ENCODE data around the gene SGCG.
A peak's percentile ranks its signal among the peaks of the same experiment; 100 is the strongest.

The SGCG gene

DNA sequence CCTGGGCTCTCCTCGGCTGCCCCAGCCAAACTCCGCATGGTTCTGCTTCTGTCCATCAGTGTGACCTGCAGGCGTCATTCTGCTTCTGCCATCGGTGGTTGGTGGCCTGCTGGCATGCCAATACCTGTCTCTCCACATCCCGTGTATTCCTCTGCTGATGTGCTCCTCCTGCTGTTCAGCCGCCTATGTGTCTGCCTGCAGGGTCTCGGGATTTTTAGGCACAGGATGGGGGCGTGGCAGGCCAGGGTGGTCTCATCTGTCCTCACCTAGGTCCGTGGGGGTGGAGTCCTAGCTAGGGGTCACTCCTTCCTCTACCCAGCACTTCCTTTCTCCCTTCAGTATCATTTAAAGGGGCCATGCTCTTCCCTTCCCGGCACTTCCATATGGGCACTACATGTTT, 33.0 kb upstream of the SGCG start:
- no peaks in the 10 kb centered on the region for H3K79me2 ChIP-seq (ENCODE audit: control insufficient read depth, insufficient read depth, low read length, poor library complexity)
- H2BK120ac ChIP-seq (ENCODE audit: insufficient read depth, low read length, poor library complexity): no peak overlapping the region
- no peak overlapping the region for H4K91ac ChIP-seq (ENCODE audit: low read depth, low read length)
- H3K4me2 ChIP-seq (ENCODE audit: low read length): no peak overlapping the region
- H3K79me1 ChIP-seq (ENCODE audit: low read length): no peaks in the 10 kb centered on the region
- no peak overlapping the region for H2AFZ ChIP-seq (ENCODE audit: insufficient read depth, low read length, poor library complexity)
- H3K18ac ChIP-seq (ENCODE audit: low read length): no peak overlapping the region
- no peak overlapping the region for H3K9ac ChIP-seq (ENCODE audit: low read length)
- no peak overlapping the region for H2AK5ac ChIP-seq (ENCODE audit: low read length)
- no peaks in the 10 kb centered on the region for H3K9me3 ChIP-seq (ENCODE audit: insufficient read depth, low read depth, low read length)
- H3K27ac ChIP-seq (ENCODE audit: low read depth, low read length): no peak overlapping the region
- H3K14ac ChIP-seq (ENCODE audit: low read length): no peak overlapping the region
- no peak overlapping the region for H3K4ac ChIP-seq (ENCODE audit: low read depth, low read length)
- no peaks in the 10 kb centered on the region for H3K27me3 ChIP-seq (ENCODE audit: insufficient read depth, low read length)
- H4K12ac ChIP-seq (ENCODE audit: low read depth, low read length): peak overlapping the region; percentile 7
- DNase-seq: no peak
- no peaks in the 10 kb centered on the region for H3K4me1 ChIP-seq (ENCODE audit: control insufficient read depth in 1 of 2, insufficient read depth in 2 of 2, low read length in 2 of 2)
- no CpG with 5 or more reads among the region's 10 CpGs for WGBS (ENCODE audit: extremely low coverage, insufficient coverage, insufficient read length)
- no peak overlapping the region for H2BK12ac ChIP-seq (ENCODE audit: low read length)
- no peak overlapping the region for H3K4me3 ChIP-seq (ENCODE audit: low read depth, low read length)
- no peak overlapping the region for H3K23ac ChIP-seq (ENCODE audit: low read length)
- no peak overlapping the region for H2BK5ac ChIP-seq (ENCODE audit: low read depth, low read length, poor library complexity)
- H4K8ac ChIP-seq (ENCODE audit: low read depth, low read length): no peak overlapping the region
- no peaks in the 10 kb centered on the region for H3K36me3 ChIP-seq (ENCODE audit: control insufficient read depth in 1 of 2, insufficient read depth in 2 of 2, low read length in 2 of 2)

DNA sequence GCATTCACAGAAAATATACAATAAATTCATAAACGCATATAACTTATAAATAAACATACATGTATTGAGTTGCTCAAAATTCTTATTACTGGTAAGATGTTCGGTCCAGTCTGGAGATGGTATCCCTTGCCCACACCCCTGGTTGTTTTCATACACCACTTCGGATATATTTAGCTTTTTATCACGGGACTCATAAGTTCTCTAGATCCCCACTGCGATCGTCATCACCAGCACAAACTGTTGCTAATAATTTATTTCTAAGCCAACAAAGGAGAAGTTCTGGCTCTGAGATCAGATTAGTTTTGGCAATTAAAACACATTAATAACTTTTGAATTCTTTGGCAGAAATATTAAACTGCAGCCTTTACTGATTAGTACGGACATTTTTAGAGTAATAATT, 23.0 kb upstream of the SGCG start:
- H3K9me3 ChIP-seq (ENCODE audit: insufficient read depth, low read depth, low read length): no peaks in the 10 kb centered on the region
- no peaks in the 10 kb centered on the region for H3K27me3 ChIP-seq (ENCODE audit: insufficient read depth, low read length)
- H3K36me3 ChIP-seq (ENCODE audit: control insufficient read depth in 1 of 2, insufficient read depth in 2 of 2, low read length in 2 of 2): no peaks in the 10 kb centered on the region
- no peak overlapping the region for H3K4me2 ChIP-seq (ENCODE audit: low read length)
- H3K4ac ChIP-seq (ENCODE audit: low read depth, low read length): no peak overlapping the region
- no peak overlapping the region for H3K4me3 ChIP-seq (ENCODE audit: low read depth, low read length)
- H4K91ac ChIP-seq (ENCODE audit: low read depth, low read length): no peak overlapping the region
- no peak overlapping the region for H2AFZ ChIP-seq (ENCODE audit: insufficient read depth, low read length, poor library complexity)
- no peak for DNase-seq
- H3K79me1 ChIP-seq (ENCODE audit: low read length): peaks cover 2% of the 10 kb centered on the region
- H3K23ac ChIP-seq (ENCODE audit: low read length): no peak overlapping the region
- H2BK12ac ChIP-seq (ENCODE audit: low read length): no peak overlapping the region
- no peak overlapping the region for H3K18ac ChIP-seq (ENCODE audit: low read length)
- H3K14ac ChIP-seq (ENCODE audit: low read length): no peak overlapping the region
- H2AK5ac ChIP-seq (ENCODE audit: low read length): no peak overlapping the region
- no peak overlapping the region for H4K12ac ChIP-seq (ENCODE audit: low read depth, low read length)
- H4K8ac ChIP-seq (ENCODE audit: low read depth, low read length): no peak overlapping the region
- peaks cover 0 to 8% of the 10 kb centered on the region in 2 experiments for H3K4me1 ChIP-seq (ENCODE audit: control insufficient read depth in 1 of 2, insufficient read depth in 2 of 2, low read length in 2 of 2)
- no peak overlapping the region for H3K9ac ChIP-seq (ENCODE audit: low read length)
- no peak overlapping the region for H3K27ac ChIP-seq (ENCODE audit: low read depth, low read length)
- WGBS (ENCODE audit: extremely low coverage, insufficient coverage, insufficient read length): no CpG with 5 or more reads among the region's 7 CpGs
- no peak overlapping the region for H2BK5ac ChIP-seq (ENCODE audit: low read depth, low read length, poor library complexity)
- peaks cover 1% of the 10 kb centered on the region for H3K79me2 ChIP-seq (ENCODE audit: control insufficient read depth, insufficient read depth, low read length, poor library complexity)
- no peak overlapping the region for H2BK120ac ChIP-seq (ENCODE audit: insufficient read depth, low read length, poor library complexity)

DNA sequence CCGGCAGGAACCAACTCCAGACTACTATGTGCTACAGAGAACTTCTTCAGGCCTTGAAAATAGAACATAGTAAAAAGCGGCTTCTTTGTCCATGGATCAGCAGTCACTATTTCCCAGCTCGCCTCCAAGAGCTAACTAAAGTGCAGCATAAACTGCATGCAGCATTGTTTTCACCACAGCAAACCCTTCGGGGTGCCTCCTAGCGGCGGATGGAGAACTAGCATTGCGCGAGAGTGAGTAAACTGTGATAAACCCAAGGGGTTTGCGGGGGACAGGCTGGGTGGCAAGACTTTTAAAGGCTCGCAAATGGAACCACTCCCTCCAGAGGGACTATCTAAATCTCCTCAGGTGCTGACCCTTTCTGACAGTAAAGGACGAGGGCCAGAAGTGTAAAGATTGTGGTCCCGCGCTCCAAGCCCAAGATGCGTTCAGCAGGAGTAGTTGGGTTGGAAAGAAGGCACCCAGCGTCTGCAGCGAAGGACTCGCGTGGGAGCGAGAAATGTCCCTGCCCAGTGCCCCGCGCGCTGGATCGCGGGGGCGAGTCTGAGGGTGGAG, 21.5 kb upstream of the SGCG start:
- Histone ChIP-seq H3K27me3 (ENCODE audit: insufficient read depth, low read length) (no peaks in the 10 kb centered on the region), H3K4me1 (ENCODE audit: control insufficient read depth in 1 of 2, insufficient read depth in 2 of 2, low read length in 2 of 2) (peaks cover 0 to 8% of the 10 kb centered on the region in 2 experiments), H3K9me3 (ENCODE audit: insufficient read depth, low read depth, low read length) (no peaks in the 10 kb centered on the region), H3K4me2 (ENCODE audit: low read length) (peak overlapping the region; percentile 89), H4K8ac (ENCODE audit: low read depth, low read length) (peak overlapping the region; percentile 64), H3K79me1 (ENCODE audit: low read length) (peaks cover 2% of the 10 kb centered on the region), H3K18ac (ENCODE audit: low read length) (no peak overlapping the region), H2AK5ac (ENCODE audit: low read length) (no peak overlapping the region), H3K4me3 (ENCODE audit: low read depth, low read length) (peak overlapping the region; percentile 72), H4K91ac (ENCODE audit: low read depth, low read length) (no peak overlapping the region), H3K23ac (ENCODE audit: low read length) (no peak overlapping the region), H4K12ac (ENCODE audit: low read depth, low read length) (no peak overlapping the region), H3K4ac (ENCODE audit: low read depth, low read length) (no peak overlapping the region), H3K79me2 (ENCODE audit: control insufficient read depth, insufficient read depth, low read length, poor library complexity) (peaks cover 1% of the 10 kb centered on the region), H3K36me3 (ENCODE audit: control insufficient read depth in 1 of 2, insufficient read depth in 2 of 2, low read length in 2 of 2) (no peaks in the 10 kb centered on the region), H3K14ac (ENCODE audit: low read length) (no peak overlapping the region), H2BK12ac (ENCODE audit: low read length) (no peak overlapping the region), H3K27ac (ENCODE audit: low read depth, low read length) (no peak overlapping the region), H2BK5ac (ENCODE audit: low read depth, low read length, poor library complexity) (no peak overlapping the region), H2AFZ (ENCODE audit: insufficient read depth, low read length, poor library complexity) (peak overlapping the region; percentile 92), H3K9ac (ENCODE audit: low read length) (no peak overlapping the region), H2BK120ac (ENCODE audit: insufficient read depth, low read length, poor library complexity) (no peak overlapping the region)
- no CpG with 5 or more reads among the region's 25 CpGs for WGBS (ENCODE audit: extremely low coverage, insufficient coverage, insufficient read length)
- peak in 1 of 2 donors; percentile 26 for DNase-seq

DNA sequence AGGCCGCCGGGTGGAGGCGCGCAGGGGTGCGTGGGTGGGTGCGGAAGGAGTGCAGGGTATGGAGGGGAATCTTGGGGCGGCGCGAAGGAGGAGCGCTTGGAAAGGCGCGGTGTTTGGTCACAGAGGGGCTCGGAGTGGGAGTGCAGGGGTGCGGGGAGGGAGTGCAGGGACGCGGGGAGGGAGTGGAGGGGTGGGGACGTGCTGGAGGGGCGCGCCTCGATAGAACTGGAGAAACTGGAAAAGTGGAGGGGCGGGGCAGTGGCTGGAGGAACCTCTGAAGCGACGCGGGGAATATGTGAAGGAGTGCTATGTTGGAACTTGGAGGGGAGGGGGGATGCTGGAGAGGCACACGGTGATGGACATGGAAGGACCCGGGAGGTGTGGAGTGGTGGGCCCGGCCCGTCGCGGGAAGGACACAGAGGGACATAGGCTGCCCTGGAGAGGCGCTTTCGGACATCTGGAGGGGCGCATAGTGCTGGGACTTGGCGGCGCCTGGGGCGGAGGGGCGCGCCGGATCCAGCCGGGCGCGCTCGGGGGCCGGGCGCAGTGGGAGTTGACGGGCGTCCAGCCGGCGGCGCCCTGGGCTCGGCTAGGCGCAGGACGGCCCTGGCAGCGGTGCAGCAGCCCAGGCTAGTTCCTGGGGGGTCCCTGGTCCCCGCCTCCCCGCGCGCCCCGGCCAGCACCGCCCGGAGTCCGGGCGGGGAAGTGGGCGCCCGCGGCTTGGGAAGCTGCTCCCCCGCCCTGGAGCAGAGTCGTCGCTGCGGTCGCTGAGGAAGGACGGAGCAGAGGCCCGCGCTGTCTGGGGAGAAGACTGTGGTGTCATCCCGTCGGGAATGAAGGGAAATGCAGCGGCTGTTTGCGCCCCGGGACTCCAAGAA, 20.8 kb upstream of the SGCG start:
- Histone ChIP-seq H3K4me3 (ENCODE audit: low read depth, low read length) (peak overlapping the region; percentile 72), H4K12ac (ENCODE audit: low read depth, low read length) (peak overlapping the region; percentile 8), H3K27me3 (ENCODE audit: insufficient read depth, low read length) (no peaks in the 10 kb centered on the region), H3K27ac (ENCODE audit: low read depth, low read length) (no peak overlapping the region), H3K9ac (ENCODE audit: low read length) (peak overlapping the region; percentile 24), H3K79me2 (ENCODE audit: control insufficient read depth, insufficient read depth, low read length, poor library complexity) (peaks cover 1% of the 10 kb centered on the region), H3K4me2 (ENCODE audit: low read length) (peak overlapping the region; percentile 89), H3K18ac (ENCODE audit: low read length) (no peak overlapping the region), H2BK5ac (ENCODE audit: low read depth, low read length, poor library complexity) (no peak overlapping the region), H3K4me1 (ENCODE audit: control insufficient read depth in 1 of 2, insufficient read depth in 2 of 2, low read length in 2 of 2) (peaks cover 0 to 8% of the 10 kb centered on the region in 2 experiments), H2AFZ (ENCODE audit: insufficient read depth, low read length, poor library complexity) (peak overlapping the region; percentile 92), H2AK5ac (ENCODE audit: low read length) (no peak overlapping the region), H3K36me3 (ENCODE audit: control insufficient read depth in 1 of 2, insufficient read depth in 2 of 2, low read length in 2 of 2) (no peaks in the 10 kb centered on the region), H2BK120ac (ENCODE audit: insufficient read depth, low read length, poor library complexity) (no peak overlapping the region), H3K79me1 (ENCODE audit: low read length) (peaks cover 2% of the 10 kb centered on the region), H3K4ac (ENCODE audit: low read depth, low read length) (no peak overlapping the region), H4K91ac (ENCODE audit: low read depth, low read length) (no peak overlapping the region), H3K14ac (ENCODE audit: low read length) (no peak overlapping the region), H4K8ac (ENCODE audit: low read depth, low read length) (peak overlapping the region; percentile 64), H2BK12ac (ENCODE audit: low read length) (no peak overlapping the region), H3K23ac (ENCODE audit: low read length) (no peak overlapping the region), H3K9me3 (ENCODE audit: insufficient read depth, low read depth, low read length) (no peaks in the 10 kb centered on the region)
- DNase-seq: no peak
- no CpG with 5 or more reads among the region's 79 CpGs for WGBS (ENCODE audit: extremely low coverage, insufficient coverage, insufficient read length)

Measured in trophoblast cell (in vitro differentiated cells and primary cell).